ENCODE data around the gene FANK1. TPM values are rescaled to one million over a fixed set of nuclear protein-coding genes. Genes with fewer than 3 reads are reported as not detected.

Gene FANK1
- total and polyA plus RNA-seq, 11 donors: 0.33 to 1.8 (median 0.44) TPM; not detected in 3

DNA sequence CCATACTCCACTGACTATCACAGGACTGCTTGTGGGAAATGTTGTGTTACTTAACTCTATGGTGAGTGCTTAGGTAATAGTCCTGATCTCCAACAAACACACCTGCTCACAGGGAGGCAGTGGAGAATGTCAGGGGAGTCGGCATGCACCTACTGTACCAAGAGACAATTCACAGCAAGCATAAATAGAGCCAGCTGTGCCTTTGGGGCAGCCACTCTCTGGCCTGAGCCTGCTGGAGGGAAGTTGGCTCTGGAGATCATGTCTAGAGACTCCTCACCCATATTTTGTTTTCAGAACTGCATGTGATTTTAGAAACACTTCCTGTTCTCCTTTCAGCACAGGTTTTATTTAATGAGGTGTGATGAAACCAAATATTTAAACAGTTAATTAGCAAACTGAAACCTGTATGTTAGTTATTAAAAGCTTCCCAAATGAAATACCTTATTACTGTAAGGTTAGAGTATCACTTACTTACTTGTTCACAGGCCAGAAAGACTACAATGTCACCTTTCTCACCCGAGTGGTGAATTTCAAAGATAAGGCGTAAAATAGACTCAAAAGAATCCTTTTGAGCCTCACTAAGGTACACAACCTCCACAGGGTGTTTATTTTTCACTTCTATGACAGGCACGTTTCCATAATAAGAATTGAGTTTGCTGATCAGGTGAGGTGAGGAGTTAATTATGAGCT is 37.1 kb upstream of the FANK1 start:
- peaks cover 0 to 81% (median 52%) of the 10 kb centered on the region in 9 donors for H3K36me3 ChIP-seq
- no peaks in the 10 kb centered on the region for H3K4me1 ChIP-seq

DNA sequence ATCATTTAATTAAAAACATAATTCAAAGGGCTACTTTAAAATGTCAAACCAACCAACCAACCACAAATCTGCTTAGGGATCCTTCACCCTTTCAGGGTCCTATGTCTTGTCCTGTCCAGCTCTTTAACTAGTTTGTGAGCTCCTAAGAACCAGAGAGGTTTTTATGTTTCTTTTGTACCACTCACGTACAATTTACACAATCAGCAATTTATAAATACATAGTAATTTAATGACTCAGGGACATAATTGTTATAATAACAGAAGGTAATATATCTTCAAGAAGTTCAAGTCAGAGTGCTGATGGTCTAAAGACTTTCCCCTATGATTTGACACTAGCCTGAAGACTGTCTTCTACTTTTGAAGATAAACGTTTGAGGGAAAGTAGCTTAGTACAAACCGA is 31.2 kb upstream of the FANK1 start:
- 80 to 92% (median 82%) methylated on average over 3 of the region's 3 CpGs for whole genome bisulfite sequencing, 4 donors
- no peak for DNase-seq
- intact Hi-C loops (cut with DNase I): loop anchor here in 3 of 10 donors (5.0 to 10.0 kb wide), 2 partner anchors 120 to 637 kb away; no protein-coding TSS in a partner anchor
- TF ChIP-seq POLR2A (IDR thresholded peaks at IDR 0.05): no peak
- TF ChIP-seq, protein P1, sequence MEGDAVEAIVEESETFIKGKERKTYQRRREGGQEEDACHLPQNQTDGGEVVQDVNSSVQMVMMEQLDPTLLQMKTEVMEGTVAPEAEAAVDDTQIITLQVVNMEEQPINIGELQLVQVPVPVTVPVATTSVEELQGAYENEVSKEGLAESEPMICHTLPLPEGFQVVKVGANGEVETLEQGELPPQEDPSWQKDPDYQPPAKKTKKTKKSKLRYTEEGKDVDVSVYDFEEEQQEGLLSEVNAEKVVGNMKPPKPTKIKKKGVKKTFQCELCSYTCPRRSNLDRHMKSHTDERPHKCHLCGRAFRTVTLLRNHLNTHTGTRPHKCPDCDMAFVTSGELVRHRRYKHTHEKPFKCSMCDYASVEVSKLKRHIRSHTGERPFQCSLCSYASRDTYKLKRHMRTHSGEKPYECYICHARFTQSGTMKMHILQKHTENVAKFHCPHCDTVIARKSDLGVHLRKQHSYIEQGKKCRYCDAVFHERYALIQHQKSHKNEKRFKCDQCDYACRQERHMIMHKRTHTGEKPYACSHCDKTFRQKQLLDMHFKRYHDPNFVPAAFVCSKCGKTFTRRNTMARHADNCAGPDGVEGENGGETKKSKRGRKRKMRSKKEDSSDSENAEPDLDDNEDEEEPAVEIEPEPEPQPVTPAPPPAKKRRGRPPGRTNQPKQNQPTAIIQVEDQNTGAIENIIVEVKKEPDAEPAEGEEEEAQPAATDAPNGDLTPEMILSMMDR (IDR thresholded peaks at IDR 0.05): no peak
- Histone ChIP-seq H3K4me1 (peaks cover 0 to 5% (median 0%) of the 10 kb centered on the region in 12 donors), H3K27ac (no peak overlapping the region), H3K36me3 (peaks cover 0 to 57% (median 40%) of the 10 kb centered on the region in 9 donors), H3K9me3 (no peaks in the 10 kb centered on the region), H3K4me3 (no peak overlapping the region), H3K27me3 (no peaks in the 10 kb centered on the region)
- no peak for ATAC-seq

More for the DNA sequence above, 37.1 kb upstream of the FANK1 start:
- DNase-seq: no peak
- no peaks in the 10 kb centered on the region for H3K27me3 ChIP-seq
- ATAC-seq: no peak
- TF ChIP-seq, protein P1 (IDR thresholded peaks at IDR 0.05): no peak
- TF ChIP-seq POLR2A (IDR thresholded peaks at IDR 0.05): no peak
- no peak overlapping the region for H3K27ac ChIP-seq
- H3K4me3 ChIP-seq: no peak overlapping the region
- intact Hi-C loops (cut with DNase I): no loop called here
- WGBS, 4 donors: 79 to 88% (median 83%) methylated on average over 4 of the region's 4 CpGs
- no peaks in the 10 kb centered on the region for H3K9me3 ChIP-seq

DNA sequence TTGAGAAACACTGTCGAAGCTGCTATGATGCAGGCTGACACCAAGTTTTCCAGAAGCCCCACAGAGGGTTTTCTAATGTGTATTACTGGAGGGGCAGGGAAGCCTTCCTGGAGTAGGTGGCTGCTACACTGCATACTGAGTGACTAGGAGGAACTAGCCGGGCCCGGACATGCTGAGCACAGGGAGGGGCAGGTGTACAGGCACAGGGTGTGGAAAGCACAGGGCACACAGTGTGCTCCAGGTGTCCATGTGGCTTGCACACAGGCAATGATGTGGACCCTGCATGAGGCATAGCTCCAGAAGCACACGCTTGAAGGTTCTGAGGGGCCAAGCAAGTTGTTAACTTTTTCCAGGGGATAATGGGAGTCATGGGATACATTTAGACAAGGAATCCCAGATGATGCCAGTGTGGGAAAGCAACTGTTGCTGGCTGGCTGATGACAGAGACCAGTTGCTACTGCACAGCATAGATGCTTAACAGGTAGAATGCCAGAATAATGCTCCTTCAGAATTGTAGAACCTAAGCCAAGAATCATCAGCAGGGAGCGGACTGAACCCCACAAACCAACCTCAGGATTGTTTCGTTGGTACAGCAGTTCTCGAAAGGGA is 29.8 kb upstream of the FANK1 start:
- TF ChIP-seq, protein P1 (IDR thresholded peaks at IDR 0.05): no peak
- TF ChIP-seq POLR2A (IDR thresholded peaks at IDR 0.05): no peak
- H3K4me1 ChIP-seq: peaks cover 0 to 5% (median 0%) of the 10 kb centered on the region in 12 donors
- H3K36me3 ChIP-seq: peaks cover 0 to 53% (median 37%) of the 10 kb centered on the region in 9 donors
- 94 to 100% (median 96%) methylated on average over 7 of the region's 7 CpGs for WGBS, 4 donors
- intact Hi-C loops (cut with DNase I): loop anchor here in 3 of 10 donors (5.0 to 10.0 kb wide), 2 partner anchors 118 to 636 kb away; no protein-coding TSS in a partner anchor
- no peaks in the 10 kb centered on the region for H3K27me3 ChIP-seq
- H3K9me3 ChIP-seq: no peaks in the 10 kb centered on the region
- peak in 1 of 4 donors; percentile 54 for ATAC-seq
- no peak for DNase-seq
- no peak overlapping the region for H3K27ac ChIP-seq
- H3K4me3 ChIP-seq: no peak overlapping the region

DNA sequence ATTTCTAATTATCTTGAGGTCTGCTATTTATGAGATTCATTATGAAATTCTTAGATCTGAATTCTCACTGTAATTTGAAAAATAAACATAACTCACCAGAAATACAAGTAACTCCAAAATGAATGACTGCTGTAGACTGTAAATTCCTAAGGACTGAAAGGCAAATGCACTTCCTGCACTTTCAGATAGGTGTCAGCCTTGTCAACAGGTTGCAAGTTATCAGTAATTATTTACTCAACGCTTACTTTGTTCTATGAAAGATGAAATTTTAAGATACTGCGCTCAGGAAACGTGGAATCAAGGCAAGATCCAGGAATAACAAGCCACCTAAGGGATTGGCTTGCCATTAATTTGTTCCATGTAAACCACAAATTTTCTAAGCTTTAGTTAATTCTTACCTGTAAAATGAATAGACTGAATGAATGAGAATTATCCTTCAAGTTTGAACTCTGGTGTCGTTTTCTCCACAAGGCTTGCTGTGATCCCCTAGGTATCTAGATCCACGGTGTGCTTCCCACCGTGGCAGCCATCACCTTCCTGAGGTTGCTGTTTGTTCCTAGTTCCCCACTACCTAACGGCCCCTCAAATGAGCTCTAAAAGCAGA is 27.9 kb upstream of the FANK1 start:
- no peaks in the 10 kb centered on the region for H3K9me3 ChIP-seq
- intact Hi-C loops (cut with DNase I): loop anchor here in 3 of 10 donors (5.0 to 10.0 kb wide), 2 partner anchors 116 to 634 kb away; no protein-coding TSS in a partner anchor
- H3K27ac ChIP-seq: no peak overlapping the region
- TF ChIP-seq, protein P1 (IDR thresholded peaks at IDR 0.05): peak; percentile 68 to 84 (median 78)
- no peak for TF ChIP-seq POLR2A (IDR thresholded peaks at IDR 0.05)
- peaks cover 0 to 5% (median 0%) of the 10 kb centered on the region in 12 donors for H3K4me1 ChIP-seq
- WGBS, 4 donors: 46 to 56% (median 54%) methylated on average over 7 of the region's 7 CpGs
- DNase-seq: no peak
- no peaks in the 10 kb centered on the region for H3K27me3 ChIP-seq
- H3K4me3 ChIP-seq: no peak overlapping the region
- ATAC-seq: peak in 1 of 4 donors; percentile 58
- H3K36me3 ChIP-seq: peaks cover 0 to 46% (median 30%) of the 10 kb centered on the region in 9 donors

All from heart left ventricle (tissue), 16 donors.